OCI-LY7 (cell line): ENCODE measurements around the gene TPPP.

Experiments
- EZH2phosphoT487 ChIP-seq: fragments of 200-600 bp; sonication (generic); IDR thresholded peaks from 2 replicates; pipeline ENCODE4 v1.6.1; 2018; ENCODE audit warnings: low read depth, borderline replicate concordance, mild to moderate bottlenecking, mixed run types, antibody characterized with exemption, low read length, moderate library complexity, mixed read lengths
- TF ChIP-seq, protein P1 (sequence below): fragments of 200-600 bp; sonication (generic); conservative IDR thresholded peaks from 2 replicates; pipeline ENCODE4 v1.5.1; 2014; ENCODE audit warnings: mild to moderate bottlenecking, antibody characterized with exemption, low read length, moderate library complexity, mixed read lengths

DNA sequence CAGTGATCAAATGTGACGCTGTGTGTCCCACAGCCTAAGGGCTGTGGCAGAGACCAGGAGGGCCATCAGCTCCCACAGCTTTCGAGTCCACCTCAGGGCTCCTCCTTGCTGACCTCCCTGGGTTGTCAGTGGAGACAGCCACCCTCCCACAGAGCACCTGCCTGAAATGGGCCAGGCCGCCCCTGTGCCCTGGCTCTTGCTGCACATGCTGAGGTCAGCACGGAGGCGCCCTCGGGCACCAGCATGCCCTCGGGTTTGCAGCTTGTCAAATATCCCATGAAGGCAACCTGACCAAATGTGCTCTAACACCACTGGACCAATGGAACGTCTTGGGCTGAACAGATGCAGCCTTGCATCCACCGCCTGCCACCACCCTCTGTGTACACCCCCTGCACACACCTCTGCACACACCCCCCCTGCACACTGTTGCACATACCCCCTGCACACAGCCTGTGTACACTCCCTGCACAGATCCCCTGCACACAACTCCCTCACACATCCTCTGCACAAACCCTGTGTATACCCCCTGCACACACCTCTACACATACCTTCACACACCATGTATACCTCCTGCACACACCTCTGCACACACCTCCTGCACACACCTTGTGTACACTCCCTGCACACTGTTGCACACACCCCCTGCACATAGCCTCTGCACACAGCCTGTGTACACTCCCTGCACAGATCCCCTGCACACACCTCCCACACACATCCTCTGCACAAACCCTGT, 83.0 kb downstream of the TPPP start:
- TF ChIP-seq, protein P1, sequence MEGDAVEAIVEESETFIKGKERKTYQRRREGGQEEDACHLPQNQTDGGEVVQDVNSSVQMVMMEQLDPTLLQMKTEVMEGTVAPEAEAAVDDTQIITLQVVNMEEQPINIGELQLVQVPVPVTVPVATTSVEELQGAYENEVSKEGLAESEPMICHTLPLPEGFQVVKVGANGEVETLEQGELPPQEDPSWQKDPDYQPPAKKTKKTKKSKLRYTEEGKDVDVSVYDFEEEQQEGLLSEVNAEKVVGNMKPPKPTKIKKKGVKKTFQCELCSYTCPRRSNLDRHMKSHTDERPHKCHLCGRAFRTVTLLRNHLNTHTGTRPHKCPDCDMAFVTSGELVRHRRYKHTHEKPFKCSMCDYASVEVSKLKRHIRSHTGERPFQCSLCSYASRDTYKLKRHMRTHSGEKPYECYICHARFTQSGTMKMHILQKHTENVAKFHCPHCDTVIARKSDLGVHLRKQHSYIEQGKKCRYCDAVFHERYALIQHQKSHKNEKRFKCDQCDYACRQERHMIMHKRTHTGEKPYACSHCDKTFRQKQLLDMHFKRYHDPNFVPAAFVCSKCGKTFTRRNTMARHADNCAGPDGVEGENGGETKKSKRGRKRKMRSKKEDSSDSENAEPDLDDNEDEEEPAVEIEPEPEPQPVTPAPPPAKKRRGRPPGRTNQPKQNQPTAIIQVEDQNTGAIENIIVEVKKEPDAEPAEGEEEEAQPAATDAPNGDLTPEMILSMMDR: no peak
- no peak for TF ChIP-seq EZH2phosphoT487
